Measurements from ENCODE around the gene MAP3K1. TPM values are rescaled to one million over a fixed set of nuclear protein-coding genes. Genes with fewer than 3 reads are reported as not detected.
"Not testable (repeated sequence)": the region's sequence is repeated elsewhere in the genome, so short reads cannot be mapped to it uniquely, and the experiment has no call there.

MAP3K1 gene
- polyA plus RNA-seq, 3 donors: 73.7 to 95.8 (median 86.1) TPM

GRCh38 chr5:56813302-56813701 is 2.0 kb upstream of the MAP3K1 start:
- no peak for DNase-seq

- DNase-seq: no peak
Measured at GRCh38 chr5:56814361-56814962, 887 bp upstream of the MAP3K1 start.

- DNase-seq: no peak
Measured at GRCh38 chr5:56815658-56816545, 553 bp downstream of the MAP3K1 start.

GRCh38 chr5:56816546-56817081 is 1.3 kb downstream of the MAP3K1 start:
- peak; percentile 48 for DNase-seq

- no peak for DNase-seq
Measured at GRCh38 chr5:56817263-56818014, 2.1 kb downstream of the MAP3K1 start.

- DNase-seq: no peak
Measured at GRCh38 chr5:56818450-56819037, 3.2 kb downstream of the MAP3K1 start.

- DNase-seq: no peak
Measured at GRCh38 chr5:56819060-56819881, 3.9 kb downstream of the MAP3K1 start.

GRCh38 chr5:56821868-56822267 is 6.5 kb downstream of the MAP3K1 start:
- not testable (repeated sequence) for DNase-seq

GRCh38 chr5:56822981-56823380 is 7.6 kb downstream of the MAP3K1 start:
- no peak for DNase-seq

GRCh38 chr5:56824019-56824418 is 8.7 kb downstream of the MAP3K1 start:
- no peak for DNase-seq

- no peak for DNase-seq
Measured at GRCh38 chr5:56825222-56825824, 10.0 kb downstream of the MAP3K1 start.

GRCh38 chr5:56827049-56827448 is 11.7 kb downstream of the MAP3K1 start:
- DNase-seq: no peak

- DNase-seq: no peak
Measured at GRCh38 chr5:56827924-56828323, 12.6 kb downstream of the MAP3K1 start.

GRCh38 chr5:56829137-56829908 is 14.0 kb downstream of the MAP3K1 start:
- no peak for DNase-seq

- no peak for DNase-seq
Measured at GRCh38 chr5:56831773-56832172, 16.4 kb downstream of the MAP3K1 start.

GRCh38 chr5:56833325-56833724 is 18.0 kb downstream of the MAP3K1 start:
- no peak for DNase-seq

- DNase-seq: no peak
Measured at GRCh38 chr5:56837381-56837780, 22.0 kb downstream of the MAP3K1 start.

GRCh38 chr5:56837956-56838355 is 22.6 kb downstream of the MAP3K1 start:
- no peak for DNase-seq

GRCh38 chr5:56838409-56839039 is 23.2 kb downstream of the MAP3K1 start:
- DNase-seq: peak; percentile 71

Measured in renal pelvis (tissue), 4 donors.